ENCODE results near the gene PMFBP1.
"Not testable (repeated sequence)": the region's sequence is repeated elsewhere in the genome, so short reads cannot be mapped to it uniquely, and the experiment has no call there.

DNA sequence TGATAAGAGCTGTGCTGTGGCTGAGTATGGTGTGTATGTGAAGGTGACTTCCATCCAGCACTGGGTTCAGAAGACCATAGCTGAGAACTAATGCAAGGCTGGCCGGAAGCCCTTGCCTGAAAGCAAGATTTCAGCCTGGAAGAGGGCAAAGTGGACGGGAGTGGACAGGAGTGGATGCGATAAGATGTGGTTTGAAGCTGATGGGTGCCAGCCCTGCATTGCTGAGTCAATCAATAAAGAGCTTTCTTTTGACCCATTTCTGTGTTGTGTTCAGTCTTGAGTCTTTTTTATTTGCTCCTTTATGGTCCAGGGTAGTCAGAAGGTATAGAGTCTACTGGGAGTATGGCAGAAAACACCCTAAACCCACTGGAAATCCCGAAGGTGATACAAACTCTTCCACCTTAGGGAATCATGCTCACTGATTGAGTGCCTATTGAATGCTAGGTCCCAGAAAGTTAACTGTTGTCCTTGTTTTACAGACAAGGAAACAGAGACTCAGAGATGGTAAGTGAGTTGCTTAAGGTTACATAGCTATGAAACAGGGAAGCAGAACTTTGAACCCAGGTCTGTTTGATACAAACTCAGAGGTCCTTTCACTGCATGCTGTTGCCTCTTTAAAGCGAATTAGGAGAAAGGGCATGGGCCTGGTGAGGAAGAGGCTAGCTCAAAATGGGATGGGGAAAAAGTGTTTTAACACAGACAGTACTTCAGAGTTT, 94.8 kb downstream of the PMFBP1 start:
- TF ChIP-seq, protein P1, sequence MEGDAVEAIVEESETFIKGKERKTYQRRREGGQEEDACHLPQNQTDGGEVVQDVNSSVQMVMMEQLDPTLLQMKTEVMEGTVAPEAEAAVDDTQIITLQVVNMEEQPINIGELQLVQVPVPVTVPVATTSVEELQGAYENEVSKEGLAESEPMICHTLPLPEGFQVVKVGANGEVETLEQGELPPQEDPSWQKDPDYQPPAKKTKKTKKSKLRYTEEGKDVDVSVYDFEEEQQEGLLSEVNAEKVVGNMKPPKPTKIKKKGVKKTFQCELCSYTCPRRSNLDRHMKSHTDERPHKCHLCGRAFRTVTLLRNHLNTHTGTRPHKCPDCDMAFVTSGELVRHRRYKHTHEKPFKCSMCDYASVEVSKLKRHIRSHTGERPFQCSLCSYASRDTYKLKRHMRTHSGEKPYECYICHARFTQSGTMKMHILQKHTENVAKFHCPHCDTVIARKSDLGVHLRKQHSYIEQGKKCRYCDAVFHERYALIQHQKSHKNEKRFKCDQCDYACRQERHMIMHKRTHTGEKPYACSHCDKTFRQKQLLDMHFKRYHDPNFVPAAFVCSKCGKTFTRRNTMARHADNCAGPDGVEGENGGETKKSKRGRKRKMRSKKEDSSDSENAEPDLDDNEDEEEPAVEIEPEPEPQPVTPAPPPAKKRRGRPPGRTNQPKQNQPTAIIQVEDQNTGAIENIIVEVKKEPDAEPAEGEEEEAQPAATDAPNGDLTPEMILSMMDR (IDR thresholded peaks at IDR 0.05 in 2 of 3, conservative IDR thresholded peaks at IDR 0.05 in 1 of 3; ENCODE audit: borderline replicate concordance in 1 of 3, insufficient read depth in 1 of 3, low read depth in 2 of 3, low read length in 2 of 3), result not testable (repeated sequence)
- TF ChIP-seq POLR2A (IDR thresholded peaks at IDR 0.05; ENCODE audit: borderline replicate concordance, extremely low read depth, insufficient read depth, insufficient read length); RAD21 (IDR thresholded peaks at IDR 0.05; ENCODE audit: low read depth); EZH2phosphoT487 (IDR thresholded peaks at IDR 0.05; ENCODE audit: borderline replicate concordance); SIN3A (IDR thresholded peaks at IDR 0.05; ENCODE audit: low read depth); JUND (IDR thresholded peaks at IDR 0.05); EZH2 (IDR thresholded peaks at IDR 0.05); POLR2AphosphoS5 (IDR thresholded peaks at IDR 0.05; ENCODE audit: low read depth, low read length); YY1 (IDR thresholded peaks at IDR 0.05; ENCODE audit: extremely low read depth, insufficient replicate concordance, low read depth, low read length): not testable (repeated sequence)
- TF ChIP-seq, protein P2, sequence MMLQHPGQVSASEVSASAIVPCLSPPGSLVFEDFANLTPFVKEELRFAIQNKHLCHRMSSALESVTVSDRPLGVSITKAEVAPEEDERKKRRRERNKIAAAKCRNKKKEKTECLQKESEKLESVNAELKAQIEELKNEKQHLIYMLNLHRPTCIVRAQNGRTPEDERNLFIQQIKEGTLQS (IDR thresholded peaks at IDR 0.05), result not testable (repeated sequence)
- TF ChIP-seq, protein P3, sequence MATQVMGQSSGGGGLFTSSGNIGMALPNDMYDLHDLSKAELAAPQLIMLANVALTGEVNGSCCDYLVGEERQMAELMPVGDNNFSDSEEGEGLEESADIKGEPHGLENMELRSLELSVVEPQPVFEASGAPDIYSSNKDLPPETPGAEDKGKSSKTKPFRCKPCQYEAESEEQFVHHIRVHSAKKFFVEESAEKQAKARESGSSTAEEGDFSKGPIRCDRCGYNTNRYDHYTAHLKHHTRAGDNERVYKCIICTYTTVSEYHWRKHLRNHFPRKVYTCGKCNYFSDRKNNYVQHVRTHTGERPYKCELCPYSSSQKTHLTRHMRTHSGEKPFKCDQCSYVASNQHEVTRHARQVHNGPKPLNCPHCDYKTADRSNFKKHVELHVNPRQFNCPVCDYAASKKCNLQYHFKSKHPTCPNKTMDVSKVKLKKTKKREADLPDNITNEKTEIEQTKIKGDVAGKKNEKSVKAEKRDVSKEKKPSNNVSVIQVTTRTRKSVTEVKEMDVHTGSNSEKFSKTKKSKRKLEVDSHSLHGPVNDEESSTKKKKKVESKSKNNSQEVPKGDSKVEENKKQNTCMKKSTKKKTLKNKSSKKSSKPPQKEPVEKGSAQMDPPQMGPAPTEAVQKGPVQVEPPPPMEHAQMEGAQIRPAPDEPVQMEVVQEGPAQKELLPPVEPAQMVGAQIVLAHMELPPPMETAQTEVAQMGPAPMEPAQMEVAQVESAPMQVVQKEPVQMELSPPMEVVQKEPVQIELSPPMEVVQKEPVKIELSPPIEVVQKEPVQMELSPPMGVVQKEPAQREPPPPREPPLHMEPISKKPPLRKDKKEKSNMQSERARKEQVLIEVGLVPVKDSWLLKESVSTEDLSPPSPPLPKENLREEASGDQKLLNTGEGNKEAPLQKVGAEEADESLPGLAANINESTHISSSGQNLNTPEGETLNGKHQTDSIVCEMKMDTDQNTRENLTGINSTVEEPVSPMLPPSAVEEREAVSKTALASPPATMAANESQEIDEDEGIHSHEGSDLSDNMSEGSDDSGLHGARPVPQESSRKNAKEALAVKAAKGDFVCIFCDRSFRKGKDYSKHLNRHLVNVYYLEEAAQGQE (IDR thresholded peaks at IDR 0.05; ENCODE audit: low read depth), result not testable (repeated sequence)

Data from HCT116 (cell line).